C4-2B (cell line): Measurements from ENCODE around the gene FAM221B.

Experiments
- H3K27ac ChIP-seq: fragments of 450-650 bp; 2 replicates; pipeline ENCODE4 v1.5.1; 2017
- CTCF ChIP-seq: fragments of 450-650 bp; conservative IDR thresholded peaks from 2 replicates; pipeline ENCODE4 v1.5.1; 2017; ENCODE audit warnings: mild to moderate bottlenecking
- ZFX ChIP-seq: fragments of 450-650 bp; IDR thresholded peaks from 2 replicates; pipeline ENCODE4 v1.6.1; 2017

Gene FAM221B

DNA sequence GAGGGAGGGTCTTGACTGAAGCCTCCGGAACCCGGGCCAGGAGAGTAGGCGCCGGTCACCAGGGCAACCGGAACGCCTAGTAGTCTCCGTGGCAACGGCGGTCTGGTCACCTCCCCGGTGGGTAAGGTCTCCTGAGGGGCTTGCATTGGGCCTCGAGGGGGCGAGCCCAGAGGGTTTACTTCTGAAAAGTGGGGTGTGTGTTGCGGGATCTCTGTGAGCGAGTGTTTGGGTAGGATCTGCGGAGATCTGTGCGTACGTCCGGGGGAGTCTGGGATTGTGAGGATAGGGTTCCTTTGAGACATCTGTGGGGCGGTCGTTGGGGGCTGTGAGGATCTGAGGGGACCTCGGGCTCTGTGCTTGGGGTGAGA lies at the start of gene FAM221B:
Gene FAM221B, minus strand, starts transcription at position 17 of the 368 bp plus-strand sequence. CDS start 2,571 bp downstream, outside the sequence.
- peak within 1 kb of the TSS; percentile 70 for H3K27ac ChIP-seq
- TF ChIP-seq ZFX, result no peak
- no peak for TF ChIP-seq CTCF

DNA sequence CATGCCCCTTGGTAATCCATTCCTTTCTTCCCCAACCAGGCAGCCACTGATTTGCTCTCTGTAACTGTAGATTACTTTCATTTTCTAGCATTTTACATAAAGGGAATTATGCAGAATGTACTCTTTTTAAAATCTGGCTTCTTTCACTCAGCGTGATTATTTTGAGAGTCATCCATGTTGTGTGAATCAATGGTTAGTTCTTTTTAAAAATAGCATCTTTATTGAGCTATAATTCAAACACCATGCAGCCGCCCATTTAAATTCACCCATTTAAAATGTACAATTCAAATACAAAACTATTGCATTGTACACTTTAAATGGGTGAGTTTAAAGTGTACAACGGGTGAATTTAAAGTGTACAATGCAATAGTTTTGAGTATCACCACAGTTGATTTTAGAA lies 44.0 kb upstream of the FAM221B start:
- no peak for TF ChIP-seq CTCF
- no peak for TF ChIP-seq ZFX

DNA sequence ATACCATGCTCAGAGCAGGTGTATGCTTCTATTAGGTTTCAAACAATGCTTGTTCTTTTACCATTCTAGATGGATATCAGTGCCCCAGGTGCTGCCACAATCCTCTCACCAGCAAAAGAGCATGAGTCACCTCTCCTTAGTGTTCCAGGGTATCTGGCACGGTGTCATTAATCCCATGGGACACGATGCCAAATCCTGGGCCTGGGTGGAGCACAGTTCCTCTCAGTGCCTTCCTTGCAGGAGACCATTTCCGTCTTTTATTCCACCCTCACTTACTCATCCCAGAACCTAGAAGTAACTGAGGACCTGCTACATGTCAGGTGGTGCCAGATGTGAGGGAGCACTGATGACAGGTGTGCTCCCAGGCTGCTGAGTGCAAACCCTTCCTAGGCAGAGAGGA lies 43.0 kb upstream of the FAM221B start:
- TF ChIP-seq ZFX (no peak), CTCF (no peak)
- H3K27ac ChIP-seq, result peak overlapping the region; percentile 47

More for the DNA sequence above, 44.0 kb upstream of the FAM221B start:
- no peak overlapping the region for H3K27ac ChIP-seq

DNA sequence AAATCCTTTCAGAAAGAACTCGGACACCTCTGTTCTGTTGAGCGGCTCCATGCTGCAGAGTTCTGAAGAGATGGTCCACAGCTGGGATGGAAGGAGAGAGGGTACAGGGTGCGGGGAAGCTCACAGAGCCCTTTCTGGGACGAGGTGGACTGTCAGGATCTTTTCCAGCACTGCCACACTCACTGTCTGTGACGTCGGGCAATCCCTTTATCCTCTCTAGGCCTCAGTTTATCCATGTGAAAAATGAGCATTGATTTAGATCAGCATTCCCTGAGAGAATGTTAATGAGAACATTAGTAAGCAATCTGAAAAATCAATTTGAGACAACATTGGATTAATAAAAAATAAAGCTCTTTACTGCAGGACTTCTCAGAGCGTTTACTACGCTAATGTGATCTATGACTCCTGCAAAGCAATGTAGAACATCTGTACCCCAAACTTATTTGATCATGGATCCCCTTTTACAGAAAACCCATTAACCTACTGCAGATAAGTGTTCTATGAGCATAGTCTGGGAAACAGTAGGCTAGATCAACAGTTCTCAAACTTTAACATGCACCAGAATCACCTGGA lies 41.9 kb upstream of the FAM221B start, which contains the start of gene OR13J1:
Gene OR13J1, minus strand, starts transcription at position 51 of the 573 bp plus-strand sequence. Its CDS starts 0 bp downstream, at position 51.
- TF ChIP-seq ZFX (no peak), CTCF (no peak)
- H3K27ac ChIP-seq, result peak within 1 kb of the TSS; percentile 47

- H3K27ac ChIP-seq, result no peak overlapping the region
- no peak for TF ChIP-seq ZFX
- TF ChIP-seq CTCF, result no peak
Observed at GRCh38 chr9:35869621-35870216, 41.2 kb upstream of the FAM221B start.

DNA sequence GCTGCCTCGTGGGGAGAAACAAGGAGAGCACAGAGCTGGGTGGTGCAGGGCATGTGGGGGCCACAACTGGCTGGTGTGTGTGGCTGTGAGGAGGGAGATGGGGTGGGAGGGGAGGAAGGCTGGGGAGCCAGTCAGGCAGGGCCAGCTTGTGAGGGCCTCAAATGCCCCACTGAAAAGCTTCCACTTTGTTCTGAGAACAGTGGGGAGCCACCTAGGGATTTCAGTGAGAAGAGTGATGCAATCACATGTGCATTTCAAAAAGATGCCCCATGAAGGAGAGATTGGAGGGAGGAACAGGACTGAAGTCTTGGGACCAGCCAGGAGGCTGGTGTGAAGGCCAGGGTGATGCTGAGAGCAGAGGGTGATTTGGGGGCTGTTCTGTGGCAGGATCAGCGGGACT lies 40.4 kb upstream of the FAM221B start:
- TF ChIP-seq CTCF (no peak), ZFX (no peak)
- no peak overlapping the region for H3K27ac ChIP-seq

GRCh38 chr9:35867538-35867937 lies 39.0 kb upstream of the FAM221B start:
- no peak overlapping the region for H3K27ac ChIP-seq
- TF ChIP-seq CTCF (no peak), ZFX (no peak)
